Thyroid gland (tissue), 4 donors: Measurements from ENCODE around the gene PDLIM3. TPM values are rescaled to one million over a fixed set of nuclear protein-coding genes. Genes with fewer than 3 reads are reported as not detected.

Source experiments
- DNase-seq, 2 donors: peaks; one replicate each; pipeline ENCODE4 v3.0.0-alpha.2; 2019
- H3K27ac ChIP-seq, 3 donors: fragments of 200-600 bp; sonication (generic); 1 replicate in 2 of 3; 2 replicates in 1 of 3; pipeline ENCODE4 v1.5.1; 2016 to 2019; ENCODE audit warnings: mild to moderate bottlenecking in 1 of 3, moderate library complexity in 1 of 3
- H3K27me3 ChIP-seq: fragments of 200-600 bp; sonication (generic); one replicate; pipeline ENCODE4 v1.5.1; 2019
- H3K36me3 ChIP-seq, 2 donors: fragments of 200-600 bp; sonication (generic); one replicate each; pipeline ENCODE4 v1.5.1; 2016 to 2019
- H3K4me1 ChIP-seq, 2 donors: fragments of 200-600 bp; sonication (generic); one replicate each; pipeline ENCODE4 v1.5.1; 2017 to 2019
- H3K4me3 ChIP-seq, 3 donors: fragments of 200-600 bp; sonication (generic); replicated peaks in 1 of 3; 1 replicate in 2 of 3; 2 replicates in 1 of 3; pipeline ENCODE4 v1.5.1; 2016; ENCODE audit warnings: mild to moderate bottlenecking in 1 of 3
- H3K9me3 ChIP-seq: fragments of 200-600 bp; sonication (generic); one replicate; pipeline ENCODE4 v1.5.1; 2017
- CTCF ChIP-seq, 6 experiments: fragments of 200-600 bp in 3 of 6; fragments of 450-650 bp in 3 of 6; sonication (generic) in 3 of 6; IDR thresholded peaks; one replicate each; pipeline ENCODE4 v1.5.1; 2016 to 2019; ENCODE audit warnings: antibody characterized with exemption in 6 of 6, mild to moderate bottlenecking in 2 of 6, inconsistent platforms in 1 of 6, moderate library complexity in 1 of 6
- POLR2A ChIP-seq, 2 donors: fragments of 450-650 bp; IDR thresholded peaks; one replicate each; pipeline ENCODE4 v1.6.1; 2017; ENCODE audit warnings: antibody characterized with exemption in 2 of 2, mild to moderate bottlenecking in 2 of 2, moderate library complexity in 1 of 2
- WGBS, 2 donors: methylation state at CpG; one replicate each; pipeline ENCODE4 v1.1.5; 2017; 5-methylcytosine and 5-hydroxymethylcytosine counted together
- intact Hi-C: fragments of 100-400 bp; cut with DNase I; formaldehyde crosslinking; loops from one replicate; pipeline ENCODE4 v1.15.1; 2023
- total RNA-seq, 4 donors: library from RNA; depleted of rRNA; stranded (reverse); fragments of >200 nt; gene quantifications; one replicate each; pipeline ENCODE4 v1.2.3, GENCODE V29; 2016

The PDLIM3 gene
- total RNA-seq, 4 donors from 2014 or later, result 124 to 411 (median 252) TPM

GRCh38 chr4:185538806-185539205 is 3.5 kb upstream of the PDLIM3 start:
- no peak overlapping the region for H3K4me3 ChIP-seq
- DNase-seq, result no peak
- no peaks in the 10 kb centered on the region for H3K9me3 ChIP-seq
- H3K27ac ChIP-seq, result no peak overlapping the region
- WGBS, 2 donors, result 68 to 70% methylated on average over 1 of the region's 1 CpG
- H3K4me1 ChIP-seq, result peaks cover 25 to 34% of the 10 kb centered on the region in 2 donors
- intact Hi-C loops, result no loop called here
- no peaks in the 10 kb centered on the region for H3K36me3 ChIP-seq
- H3K27me3 ChIP-seq, result no peaks in the 10 kb centered on the region
- TF ChIP-seq POLR2A (IDR thresholded peaks at IDR 0.05), result no peak
- no peak for TF ChIP-seq CTCF (IDR thresholded peaks at IDR 0.05)

- no peaks in the 10 kb centered on the region for H3K36me3 ChIP-seq
- TF ChIP-seq CTCF (IDR thresholded peaks at IDR 0.05), result no peak
- TF ChIP-seq POLR2A (IDR thresholded peaks at IDR 0.05), result peak in 1 of 2 donors; percentile 32
- intact Hi-C loops, result no loop called here
- no peaks in the 10 kb centered on the region for H3K9me3 ChIP-seq
- H3K27me3 ChIP-seq, result no peaks in the 10 kb centered on the region
- H3K4me3 ChIP-seq, result no peak overlapping the region
- H3K4me1 ChIP-seq, result peaks cover 6 to 14% of the 10 kb centered on the region in 2 donors
- H3K27ac ChIP-seq, result peak overlapping the region in 1 of 3 donors; percentile 96
- peak; percentile 32 to 55 for DNase-seq
- 28 to 31% methylated on average over 4 of the region's 4 CpGs for WGBS, 2 donors
These were observed 1.1 kb upstream of the PDLIM3 start for GRCh38 chr4:185536411-185536709.

GRCh38 chr4:185535612-185536410 is 504 bp upstream of the PDLIM3 start:
- DNase-seq, result no peak
- no peaks in the 10 kb centered on the region for H3K27me3 ChIP-seq
- H3K27ac ChIP-seq, result peak overlapping the region; percentile 84 to 96 (median 91)
- intact Hi-C loops, result no loop called here
- H3K4me1 ChIP-seq, result peaks cover under 1 to 9% of the 10 kb centered on the region in 2 donors
- TF ChIP-seq CTCF (IDR thresholded peaks at IDR 0.05) (no peak), POLR2A (IDR thresholded peaks at IDR 0.05) (peak in 1 of 2 donors; percentile 54)
- H3K36me3 ChIP-seq, result no peaks in the 10 kb centered on the region
- H3K4me3 ChIP-seq, result peak overlapping the region in 1 of 3 donors; percentile 76
- H3K9me3 ChIP-seq, result no peaks in the 10 kb centered on the region
- WGBS, 2 donors, result 15 to 26% methylated on average over 15 to 24 of the region's 32 CpGs

- Histone ChIP-seq H3K4me1 (peaks cover 0 to 7% of the 10 kb centered on the region in 2 donors), H3K27me3 (no peaks in the 10 kb centered on the region), H3K9me3 (no peaks in the 10 kb centered on the region), H3K4me3 (peak overlapping the region; percentile 65 to 76 (median 71)), H3K27ac (peak overlapping the region; percentile 84 to 96 (median 91)), H3K36me3 (no peaks in the 10 kb centered on the region)
- no peak for DNase-seq
- TF ChIP-seq CTCF (IDR thresholded peaks at IDR 0.05), result no peak
- peak in 1 of 2 donors; percentile 9 for TF ChIP-seq POLR2A (IDR thresholded peaks at IDR 0.05)
- WGBS, 2 donors, result 1 to 2% methylated on average over 10 of the region's 10 CpGs
- intact Hi-C loops, result no loop called here
These were observed 819 bp downstream of the PDLIM3 start for GRCh38 chr4:185534511-185534865.

GRCh38 chr4:185532795-185533324 is 2.4 kb downstream of the PDLIM3 start:
- H3K9me3 ChIP-seq, result no peaks in the 10 kb centered on the region
- peak overlapping the region in 1 of 3 donors; percentile 7 for H3K27ac ChIP-seq
- intact Hi-C loops, result no loop called here
- TF ChIP-seq POLR2A (IDR thresholded peaks at IDR 0.05) (no peak), CTCF (IDR thresholded peaks at IDR 0.05) (no peak)
- DNase-seq, result no peak
- WGBS, 2 donors, result 80 to 87% methylated on average over 6 of the region's 6 CpGs
- H3K4me1 ChIP-seq, result peaks cover 0 to 7% of the 10 kb centered on the region in 2 donors
- no peak overlapping the region for H3K4me3 ChIP-seq
- no peaks in the 10 kb centered on the region for H3K27me3 ChIP-seq
- H3K36me3 ChIP-seq, result no peaks in the 10 kb centered on the region
